NCI-H2171 treated with DMSO at 0.1 percent for 48 hours (cell line): ENCODE data around the gene QDPR.
A peak's percentile ranks its signal among the peaks of the same experiment; 100 is the strongest.
"Not testable (repeated sequence)": the region's sequence is repeated elsewhere in the genome, so short reads cannot be mapped to it uniquely, and the experiment has no call there.

Experiments
- DNase-seq: peaks from one replicate; lab custom pipeline; 2025; lab: John Stamatoyannopoulos, UW

QDPR gene

DNA sequence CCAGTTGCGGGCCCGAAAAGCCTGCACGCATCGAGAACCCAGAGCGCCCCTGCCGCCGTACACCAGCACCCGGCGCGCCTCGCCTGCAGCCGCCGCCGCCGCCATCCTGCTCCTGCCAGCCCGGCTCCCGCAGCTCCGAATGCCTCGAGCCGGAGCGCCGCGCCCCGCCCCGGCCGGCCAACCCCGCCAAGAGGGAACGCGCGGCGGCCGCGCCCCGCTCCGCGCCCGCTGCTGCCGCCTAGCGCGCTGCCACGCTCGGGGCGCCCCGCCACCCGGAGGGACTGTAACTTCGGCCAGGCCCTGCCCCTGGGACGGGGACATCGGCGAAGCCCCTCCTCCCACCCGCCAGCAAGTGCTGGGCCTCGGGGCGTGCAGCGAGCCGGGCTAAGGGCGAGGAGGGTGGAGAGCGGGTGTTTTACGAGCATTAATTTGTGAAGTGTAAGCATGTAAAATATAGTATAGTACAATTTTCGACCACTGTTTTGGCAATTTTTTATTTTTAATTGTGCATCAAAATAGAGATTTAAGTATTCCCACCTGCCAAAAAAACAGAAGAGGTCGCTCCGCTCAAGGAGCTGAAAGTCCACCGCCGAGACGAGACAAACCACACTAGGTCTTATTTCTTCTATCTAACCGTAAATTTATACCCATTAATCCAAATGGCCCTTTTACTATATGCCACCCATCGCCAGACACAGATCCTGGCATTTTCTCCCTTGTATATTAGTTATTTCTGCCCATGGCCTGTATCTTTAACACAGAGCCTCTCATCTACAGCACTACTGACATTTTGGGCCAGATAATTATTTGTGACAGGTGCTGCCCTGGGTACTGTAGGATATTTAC is at the start of gene QDPR:
Gene QDPR, minus strand, starts transcription at position 141 of the 846 bp plus-strand sequence. Its CDS starts 36 bp downstream, at position 105.
- DNase-seq, result peak; percentile 41

GRCh38 chr4:17561195-17561909 is 49.5 kb upstream of the QDPR start:
- peak; percentile 12 for DNase-seq

DNA sequence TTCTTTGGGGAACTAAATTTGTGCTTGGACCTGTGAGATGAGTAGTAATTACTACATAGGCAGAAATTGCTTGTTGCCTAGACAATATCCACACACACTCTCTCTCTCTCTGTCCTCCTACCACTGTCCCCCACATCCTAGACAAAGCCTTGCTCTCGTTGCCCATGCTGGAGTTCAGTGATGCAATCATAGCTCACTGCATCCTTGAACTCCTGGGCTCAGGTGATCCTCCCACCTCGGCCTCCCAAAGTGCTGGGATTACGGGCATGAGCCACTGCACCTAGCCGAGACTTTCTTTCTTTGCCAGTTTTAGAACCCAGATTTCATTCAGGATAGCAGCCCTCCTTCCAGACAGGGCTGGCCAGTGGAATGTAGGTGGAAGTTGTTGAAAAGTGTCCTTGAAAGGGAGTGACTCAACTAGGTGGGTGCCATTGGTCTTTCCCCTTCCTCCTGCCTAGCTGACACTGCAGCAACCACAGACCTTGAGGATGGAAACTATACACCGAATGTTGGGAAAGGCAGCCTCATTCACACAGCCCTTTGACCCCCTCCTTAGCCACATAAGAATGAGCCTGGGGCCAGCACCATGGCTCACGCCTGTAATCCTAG is 48.3 kb upstream of the QDPR start:
- no peak for DNase-seq

DNA sequence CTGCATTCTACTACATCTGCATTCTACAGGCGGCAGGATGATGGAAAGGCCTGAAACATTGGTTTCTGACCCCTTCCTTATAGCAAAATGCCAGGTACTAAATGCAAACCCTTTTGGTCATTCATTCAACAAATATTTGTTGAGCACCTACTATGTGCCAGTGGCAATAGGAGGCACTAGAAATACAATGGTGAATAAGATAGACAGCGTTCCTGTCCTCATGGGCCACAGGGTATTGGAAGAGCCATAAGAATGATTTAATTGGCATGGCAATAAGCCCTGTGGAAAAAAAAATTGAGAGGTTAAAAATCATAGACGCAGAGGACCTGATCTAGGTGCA is 47.8 kb upstream of the QDPR start:
- DNase-seq, result no peak

DNA sequence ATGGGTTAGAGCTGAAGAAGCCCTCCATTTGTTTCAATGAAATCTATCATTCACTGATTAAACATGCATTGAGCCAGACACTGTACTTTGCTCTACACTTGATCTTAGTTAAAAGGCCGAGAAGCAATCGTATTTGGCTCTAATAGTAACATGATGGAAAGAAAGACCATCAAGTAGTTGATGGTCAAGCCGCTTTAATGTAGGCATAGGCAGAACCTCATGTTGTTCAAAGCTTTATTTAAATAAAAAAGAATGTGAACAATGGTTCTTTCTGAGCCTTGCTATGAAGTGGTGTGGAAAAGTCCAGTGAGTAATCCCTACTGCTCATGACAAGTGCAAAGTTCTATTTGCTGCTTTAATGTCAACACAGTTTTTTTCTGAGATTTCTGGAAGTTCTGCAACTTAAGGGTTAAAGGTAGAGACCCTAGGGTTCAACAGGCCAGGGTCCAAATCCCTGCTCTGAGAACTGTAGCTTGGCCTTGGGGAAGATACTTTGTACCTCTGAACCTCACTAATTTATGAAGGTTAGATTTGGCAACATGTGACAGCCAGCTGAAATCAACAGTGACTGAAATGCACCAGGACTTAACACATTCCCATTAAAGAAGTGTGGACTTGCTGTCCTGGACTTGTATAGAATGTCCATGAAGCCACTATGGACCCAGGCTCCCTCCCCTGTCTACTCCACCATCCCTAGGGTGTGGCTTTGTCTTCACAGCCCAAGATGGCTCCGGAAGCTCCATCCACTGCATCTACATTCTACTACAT is 47.2 kb upstream of the QDPR start:
- DNase-seq, result no peak

DNA sequence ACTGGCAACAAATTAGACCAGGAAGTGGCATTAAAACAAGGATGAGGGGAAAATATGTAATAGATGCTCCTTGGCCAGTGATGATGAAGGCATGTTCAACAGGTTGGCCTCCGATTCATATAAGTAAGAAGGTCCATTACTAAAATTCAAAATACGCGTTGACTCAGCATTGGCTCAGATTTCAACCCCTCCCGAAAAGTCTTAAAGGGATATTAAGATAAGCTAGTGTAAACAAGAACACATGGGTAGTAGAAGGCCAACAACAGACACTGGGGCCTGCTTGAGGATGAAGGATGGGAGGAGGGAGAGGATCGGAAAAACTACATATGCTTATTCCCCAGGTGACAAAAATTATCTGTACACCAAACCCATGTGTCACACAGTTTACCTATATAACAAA is 46.0 kb upstream of the QDPR start:
- DNase-seq, result no peak

- no peak for DNase-seq
These were observed 44.6 kb upstream of the QDPR start for GRCh38 chr4:17556498-17556897.

- no peak for DNase-seq
These were observed 42.7 kb upstream of the QDPR start for GRCh38 chr4:17554568-17554967.

GRCh38 chr4:17552427-17552826 is 40.5 kb upstream of the QDPR start:
- no peak for DNase-seq

DNA sequence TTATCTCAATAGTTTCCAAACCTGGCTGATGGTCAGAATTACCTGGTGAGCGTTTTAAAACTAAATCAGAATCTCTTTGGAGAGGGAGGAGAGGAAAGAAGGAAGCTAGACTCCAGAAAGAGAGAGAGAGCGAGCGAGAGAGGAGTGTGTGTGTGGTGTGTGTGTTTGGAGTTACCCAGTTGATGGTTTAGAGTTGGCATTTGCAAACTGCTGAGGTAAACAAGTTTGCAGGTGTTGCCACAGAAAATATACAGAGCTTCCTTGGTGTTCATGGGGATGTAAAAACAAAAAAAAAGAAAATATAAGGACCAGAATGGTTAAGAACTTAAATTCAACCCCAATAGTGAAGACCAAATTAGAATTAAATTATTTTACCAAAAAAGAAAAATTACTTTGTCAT is 38.7 kb upstream of the QDPR start:
- no peak for DNase-seq

DNA sequence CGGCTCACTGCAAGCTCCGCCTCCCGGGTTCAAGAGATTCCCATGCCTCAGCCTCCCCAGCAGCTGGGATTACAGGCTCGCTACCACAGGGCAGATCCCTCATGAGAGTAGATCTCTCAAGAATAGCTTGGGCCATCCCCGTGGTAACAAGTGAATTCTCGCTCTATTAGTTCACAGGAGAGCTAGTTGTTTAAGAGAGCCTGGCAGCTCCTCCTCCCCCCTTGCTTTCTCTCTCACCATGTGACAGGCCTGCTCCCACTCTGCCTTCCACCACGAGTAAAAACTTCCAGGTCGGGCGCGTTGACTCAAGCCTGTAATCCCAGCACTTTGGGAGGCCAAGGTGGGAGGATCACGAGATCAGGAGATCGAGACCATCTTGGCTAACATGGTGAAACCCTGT is 34.8 kb upstream of the QDPR start:
- no peak for DNase-seq

GRCh38 chr4:17546222-17546621 is 34.3 kb upstream of the QDPR start:
- no peak for DNase-seq

DNA sequence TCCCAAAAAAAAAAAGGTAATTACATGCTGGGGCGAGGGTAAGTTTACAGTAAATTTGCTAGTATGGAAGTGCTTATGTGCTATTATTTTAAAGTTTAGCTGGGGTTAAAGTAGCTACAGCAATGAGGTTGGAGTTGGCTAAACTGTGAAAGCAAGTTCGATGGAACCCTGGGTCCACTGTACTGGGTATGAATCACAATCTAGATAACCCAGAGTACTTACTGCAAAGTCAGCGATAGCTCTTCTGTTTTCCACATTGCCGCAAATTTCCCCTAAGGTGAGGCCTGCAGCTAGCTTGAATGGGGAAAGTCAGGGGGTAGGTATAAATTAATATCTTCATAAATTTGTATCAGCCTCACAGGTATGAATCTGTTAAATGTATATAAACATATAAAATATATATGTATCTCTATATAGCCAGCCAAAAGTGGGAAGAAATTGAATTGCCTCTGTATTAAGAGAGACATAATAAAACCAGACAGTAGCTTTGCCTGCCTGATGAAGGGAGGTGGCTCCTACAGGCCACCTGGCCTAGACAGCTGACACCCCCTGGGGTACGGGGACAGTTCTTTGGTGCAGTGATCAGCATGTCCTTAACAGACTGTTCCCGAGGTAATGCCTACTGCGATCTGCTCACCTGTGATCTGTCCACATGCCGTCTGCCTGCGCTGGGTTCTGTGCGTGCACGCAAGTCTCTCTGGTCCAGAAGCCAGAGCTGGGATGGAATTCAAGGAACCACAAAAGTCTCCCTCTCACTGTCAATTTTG is 33.7 kb upstream of the QDPR start:
- no peak for DNase-seq

GRCh38 chr4:17544831-17545234 is 32.9 kb upstream of the QDPR start:
- no peak for DNase-seq

DNA sequence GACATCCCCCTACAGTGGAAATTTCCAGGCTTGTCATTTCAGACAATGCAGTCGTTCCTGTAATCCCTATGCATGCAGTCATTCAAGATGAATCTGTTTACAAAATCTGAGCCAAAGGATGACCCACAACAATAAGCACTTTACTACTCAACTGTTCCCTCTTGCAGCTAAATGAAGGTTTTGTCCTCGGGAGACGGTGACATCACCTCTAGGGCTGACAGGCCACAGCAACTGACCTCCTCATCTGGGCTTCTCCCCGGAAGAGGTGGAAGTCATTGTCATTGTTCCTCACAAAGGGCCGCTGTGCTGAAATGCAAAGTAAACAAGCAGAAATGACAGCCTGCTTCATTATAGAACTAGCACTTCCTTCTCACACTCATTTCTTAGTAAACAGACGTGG is 32.3 kb upstream of the QDPR start:
- no peak for DNase-seq

DNA sequence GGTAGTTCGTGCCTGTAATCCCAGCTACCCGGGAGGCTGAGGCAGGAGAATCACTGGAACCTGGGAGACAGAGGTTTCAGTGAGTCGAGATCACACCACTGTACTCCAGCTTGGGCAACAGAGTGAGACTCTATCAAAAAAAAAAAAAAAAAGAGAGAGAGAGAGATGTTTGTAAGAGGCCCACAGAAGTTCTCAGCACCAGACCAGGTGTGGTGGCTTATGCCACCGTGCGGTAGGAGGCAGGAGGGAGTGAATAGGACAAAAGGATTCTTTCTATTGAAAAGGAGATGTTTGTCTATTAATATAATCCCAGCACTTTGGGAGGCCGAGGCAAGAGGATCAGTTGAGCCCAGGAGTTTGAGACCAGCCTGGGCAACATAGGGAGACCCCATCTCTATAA is 25.2 kb upstream of the QDPR start:
- DNase-seq, result not testable (repeated sequence)

DNA sequence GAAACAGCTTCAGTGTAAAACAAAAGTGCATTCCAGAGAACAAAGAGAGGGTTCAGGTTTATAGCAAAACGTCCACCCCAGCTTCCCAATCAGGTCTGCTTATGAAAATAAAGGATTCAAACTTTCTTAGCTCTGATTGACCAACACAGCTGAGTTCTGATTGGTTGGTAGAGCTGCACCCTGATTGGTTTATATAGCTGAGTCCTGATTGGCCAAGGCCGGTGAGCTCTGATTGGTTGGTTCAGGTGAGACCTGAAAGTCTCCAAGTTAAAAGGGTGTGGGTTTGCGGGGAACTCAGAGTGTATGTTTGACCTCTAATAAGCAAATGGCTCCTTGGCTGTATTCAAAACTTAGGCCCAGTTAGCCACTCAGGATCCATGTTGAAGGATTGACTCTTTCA is 24.0 kb upstream of the QDPR start:
- DNase-seq, result no peak

DNA sequence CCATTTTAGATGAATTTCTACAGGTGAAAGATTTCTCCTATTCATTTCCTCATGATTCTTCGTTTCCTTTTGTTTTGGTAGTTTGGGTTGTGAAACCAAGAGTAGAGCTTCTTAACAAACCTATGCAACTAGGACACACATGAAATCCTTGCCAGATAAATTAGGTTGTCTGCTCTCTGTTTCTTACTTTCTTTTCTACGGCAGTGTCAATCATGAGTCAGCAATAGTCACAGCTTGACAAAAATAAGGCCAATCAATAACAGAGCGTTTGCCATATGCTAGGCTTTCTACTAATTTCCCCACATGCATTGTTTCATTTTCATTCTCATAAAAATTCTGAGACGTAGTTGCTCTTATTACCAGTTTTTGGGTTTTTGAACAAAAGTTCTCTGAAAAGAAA is 23.4 kb upstream of the QDPR start:
- DNase-seq, result no peak

- no peak for DNase-seq
These were observed 22.8 kb upstream of the QDPR start for GRCh38 chr4:17534705-17535104.

DNA sequence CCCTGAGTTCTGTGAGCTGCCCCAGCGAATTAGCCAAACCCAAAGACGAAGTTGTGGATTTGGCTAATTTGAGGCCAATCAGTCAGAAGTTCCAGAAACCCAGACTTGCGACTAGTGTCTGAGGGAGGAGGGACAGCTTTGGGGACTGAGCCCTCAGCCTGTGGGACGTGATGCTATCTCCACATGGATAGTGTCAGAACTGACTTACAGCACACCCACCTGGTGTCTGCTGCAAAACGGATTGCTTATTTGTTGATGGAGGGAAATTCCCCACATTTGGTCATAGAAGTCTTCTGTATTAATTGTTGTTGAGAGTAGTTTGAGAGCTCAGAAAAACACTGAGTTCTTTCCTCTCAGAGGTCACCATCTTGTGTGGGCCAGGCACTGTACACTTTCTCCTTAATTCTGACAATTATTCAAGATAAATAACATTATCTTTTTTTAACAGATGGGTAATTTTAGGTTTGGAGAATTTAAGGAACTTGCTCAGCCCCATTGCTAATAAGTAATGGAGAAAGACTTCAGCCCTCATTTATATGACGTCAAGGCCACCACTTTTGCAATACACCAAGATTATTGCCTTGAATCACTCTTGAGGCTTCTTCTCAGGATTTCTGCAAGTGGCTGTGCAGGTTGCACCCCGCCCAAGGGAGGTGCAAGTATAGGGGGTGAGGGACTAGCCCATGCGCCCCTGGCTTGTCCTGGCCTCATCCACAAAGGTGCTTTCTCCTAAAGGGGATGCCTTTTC is 19.8 kb upstream of the QDPR start:
- DNase-seq, result no peak
